GM23248 (cell line): Measurements from ENCODE around the gene CSNK2A1. TPM values are rescaled to one million over a fixed set of nuclear protein-coding genes. Genes with fewer than 3 reads are reported as not detected.

ENCODE experiments used
- DNase-seq: peaks from one replicate; pipeline ENCODE4 v3.0.0-alpha.2; 2015
- H2AFZ ChIP-seq: fragments of 200-600 bp; sonication (generic); 2 replicates; pipeline ENCODE4 v1.6.1; 2016; ENCODE audit warnings: antibody characterized with exemption
- H3F3A ChIP-seq: fragments of 200-600 bp; sonication (generic); 2 replicates; pipeline ENCODE4 v1.6.1; 2016; ENCODE audit warnings: mild to moderate bottlenecking, antibody characterized with exemption, mixed run types; ENCODE audit not compliant: insufficient read depth
- H3K27ac ChIP-seq: fragments of 200-600 bp; sonication (generic); 2 replicates; pipeline ENCODE4 v1.5.1; 2016; ENCODE audit warnings: mild to moderate bottlenecking
- H3K27me3 ChIP-seq: fragments of 200-600 bp; sonication (generic); replicated peaks from 2 replicates; pipeline ENCODE4 v1.6.1; 2016; ENCODE audit warnings: mild to moderate bottlenecking; ENCODE audit not compliant: insufficient read depth
- H3K36me3 ChIP-seq: fragments of 200-600 bp; sonication (generic); 2 replicates; pipeline ENCODE4 v1.6.1; 2016; ENCODE audit warnings: low read depth, mild to moderate bottlenecking
- H3K4me1 ChIP-seq: fragments of 200-600 bp; sonication (generic); 2 replicates; pipeline ENCODE4 v1.6.1; 2016; ENCODE audit warnings: mild to moderate bottlenecking; ENCODE audit not compliant: insufficient read depth
- H3K4me2 ChIP-seq: fragments of 200-600 bp; sonication (generic); one replicate; pipeline ENCODE4 v1.6.1; 2016; ENCODE audit warnings: mild to moderate bottlenecking; ENCODE audit not compliant: unreplicated experiment
- H3K4me3 ChIP-seq: fragments of 200-600 bp; sonication (generic); 2 replicates; pipeline ENCODE4 v1.5.1; 2016; ENCODE audit warnings: mild to moderate bottlenecking
- H3K79me2 ChIP-seq: fragments of 200-600 bp; sonication (generic); 2 replicates; pipeline ENCODE4 v1.6.1; 2016; ENCODE audit warnings: mild to moderate bottlenecking; ENCODE audit not compliant: insufficient read depth
- H3K9ac ChIP-seq: fragments of 200-600 bp; sonication (generic); 2 replicates; pipeline ENCODE4 v1.6.1; 2016; ENCODE audit warnings: mild to moderate bottlenecking
- H3K9me2 ChIP-seq: fragments of 200-600 bp; sonication (generic); 2 replicates; pipeline ENCODE4 v1.6.1; 2016; ENCODE audit warnings: mixed run types, mild to moderate bottlenecking, moderate library complexity; ENCODE audit not compliant: insufficient read depth
- H3K9me3 ChIP-seq: fragments of 200-600 bp; sonication (generic); one replicate; pipeline ENCODE4 v1.6.1; 2017; ENCODE audit warnings: low read depth
- H4K20me1 ChIP-seq: fragments of 200-600 bp; sonication (generic); 2 replicates; pipeline ENCODE4 v1.6.0; 2016; ENCODE audit not compliant: insufficient read depth
- EZH2 ChIP-seq: fragments of 200-600 bp; sonication (generic); IDR thresholded peaks from 2 replicates; pipeline ENCODE4 v1.6.1; 2018; ENCODE audit warnings: antibody characterized with exemption, mild to moderate bottlenecking; ENCODE audit not compliant: insufficient read depth, poor library complexity, severe bottlenecking
- EZH2phosphoT487 ChIP-seq: fragments of 200-600 bp; sonication (generic); IDR thresholded peaks from 2 replicates; pipeline ENCODE4 v1.6.1; 2018; ENCODE audit warnings: antibody characterized with exemption, moderate library complexity, mild to moderate bottlenecking, low read depth; ENCODE audit not compliant: insufficient read depth
- WGBS, 2 experiments: methylation state at CpG; one replicate each; pipeline ENCODE4 v1.1.6; 2015 to 2017; ENCODE audit warnings: low lambda C conversion rate in 2 of 2, low coverage in 1 of 2; ENCODE audit errors: missing lambda C conversion rate in 2 of 2; 5-methylcytosine and 5-hydroxymethylcytosine counted together
- in situ Hi-C: fragments of 300-500 bp; cut with MboI; formaldehyde crosslinking; loops from 2 replicates; pipeline ENCODE4 v1.15.0; 2020
- polyA plus RNA-seq: library from polyadenylated mRNA; unstranded; fragments of >200 nt; fragmentation: Nextera tagmentation; extraction: Ambion mirVana; gene quantifications from 2 replicates; pipeline ENCODE4 v1.2.1, GENCODE V29; 2016
- total RNA-seq: library from RNA; depleted of rRNA; stranded (reverse); fragments of >200 nt; shearing (Covaris generic); gene quantifications from 2 replicates; pipeline ENCODE4 v1.2.3, GENCODE V29; 2014

CSNK2A1 gene
- total and polyA plus RNA-seq, 2 experiments from 2014 or later: 69.0 to 98.8 TPM

DNA sequence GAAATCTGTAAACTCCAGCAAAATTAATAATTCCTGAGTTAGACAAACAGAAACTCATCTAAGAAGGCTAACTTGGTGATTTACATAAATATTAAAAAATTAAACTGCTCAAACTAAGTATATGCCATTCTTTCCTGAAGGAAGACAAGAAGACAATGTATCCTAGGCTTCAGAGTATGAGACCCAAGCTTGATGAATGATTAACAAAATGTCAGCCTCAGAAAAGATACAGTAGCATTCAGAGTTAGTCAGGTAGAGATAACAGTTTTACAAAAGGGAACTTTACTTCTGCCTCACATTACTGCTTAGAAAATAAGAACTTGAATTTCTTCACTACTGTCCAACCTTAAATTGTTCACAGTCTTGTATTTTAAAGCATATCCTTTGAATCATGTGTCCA is 12.0 kb downstream of the CSNK2A1 start:
- peaks cover 25% of the 10 kb centered on the region for H3F3A ChIP-seq
- H4K20me1 ChIP-seq: peaks cover 25% of the 10 kb centered on the region
- H3K4me1 ChIP-seq: peaks cover 17% of the 10 kb centered on the region
- DNase-seq: no peak
- no peak overlapping the region for H3K4me3 ChIP-seq
- no peak for TF ChIP-seq EZH2phosphoT487
- no peak for TF ChIP-seq EZH2
- peaks cover 13% of the 10 kb centered on the region; the same call in 1 of the 2 replicates for H3K36me3 ChIP-seq
- no peak overlapping the region for H3K4me2 ChIP-seq
- in situ Hi-C loops: no loop called here
- H3K79me2 ChIP-seq: peaks cover 100% of the 10 kb centered on the region
- H3K9ac ChIP-seq: no peak overlapping the region
- no peaks in the 10 kb centered on the region for H3K27me3 ChIP-seq
- no peak overlapping the region for H3K27ac ChIP-seq
- H2AFZ ChIP-seq: no peak overlapping the region
- no peaks in the 10 kb centered on the region for H3K9me2 ChIP-seq
- H3K9me3 ChIP-seq: no peaks in the 10 kb centered on the region

DNA sequence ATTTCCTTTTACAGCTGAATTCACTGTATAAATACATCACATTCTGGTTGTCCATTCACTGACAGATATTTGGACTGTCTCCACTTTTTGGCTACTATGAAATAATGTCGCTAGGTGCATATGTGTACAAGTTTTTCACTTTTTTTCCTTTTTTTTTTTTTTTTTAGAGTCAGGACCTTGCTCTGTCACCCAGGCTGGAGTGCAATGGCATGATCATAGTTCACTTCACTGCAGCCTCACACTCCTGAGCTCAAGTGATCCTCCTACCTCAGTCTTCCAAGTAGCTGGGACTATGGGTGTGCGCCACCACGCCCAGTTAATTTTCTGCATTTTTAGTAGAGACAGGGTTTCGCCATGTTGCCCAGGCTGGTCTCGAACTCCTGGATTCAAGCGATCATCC is 13.3 kb downstream of the CSNK2A1 start:
- Histone ChIP-seq H3K9ac (no peak overlapping the region), H3K4me1 (peaks cover 12% of the 10 kb centered on the region), H2AFZ (no peak overlapping the region), H3F3A (peaks cover 25% of the 10 kb centered on the region), H4K20me1 (peaks cover 16% of the 10 kb centered on the region; the same call in 1 of the 2 replicates), H3K79me2 (peaks cover 100% of the 10 kb centered on the region), H3K9me3 (no peaks in the 10 kb centered on the region), H3K4me2 (no peak overlapping the region), H3K9me2 (no peaks in the 10 kb centered on the region), H3K27me3 (no peaks in the 10 kb centered on the region), H3K4me3 (no peak overlapping the region), H3K36me3 (peaks cover 19% of the 10 kb centered on the region), H3K27ac (peak overlapping the region; percentile 87)
- no peak for TF ChIP-seq EZH2phosphoT487
- TF ChIP-seq EZH2: no peak
- DNase-seq: no peak
- in situ Hi-C loops: no loop called here
- 95 to 96% methylated on average over 6 of the region's 6 CpGs for WGBS, 2 experiments

DNA sequence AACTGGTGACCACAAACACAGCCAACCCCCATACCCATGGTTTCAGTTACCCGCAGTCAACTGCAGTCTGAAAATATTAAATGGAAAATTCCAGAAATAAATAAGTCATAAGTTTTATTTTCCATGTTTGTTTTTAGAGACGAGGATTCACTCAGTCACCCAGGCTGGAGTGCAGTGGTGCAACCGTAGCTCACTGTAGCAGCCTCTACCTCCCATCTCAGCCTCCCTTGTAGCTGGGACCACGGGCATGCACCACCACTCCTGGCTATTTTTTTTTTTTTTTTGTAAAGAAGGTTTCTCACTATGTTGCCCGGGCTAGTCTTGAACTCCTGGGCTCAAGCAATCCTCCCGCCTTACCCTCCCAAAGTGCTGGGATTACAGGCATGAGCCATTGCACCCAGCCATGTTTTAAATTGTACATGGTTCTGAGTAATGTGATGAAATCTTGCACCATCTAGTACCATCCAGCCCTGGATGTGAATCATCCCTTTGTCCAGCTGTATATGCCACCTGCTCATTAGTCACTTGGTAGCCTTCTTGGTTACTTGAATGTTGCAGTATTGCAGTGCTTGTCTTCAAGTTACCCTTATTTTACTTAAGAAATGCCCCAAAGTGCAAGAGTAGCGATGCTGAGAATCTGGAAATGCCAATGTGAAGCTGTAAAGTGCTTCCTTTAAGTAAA is 14.5 kb downstream of the CSNK2A1 start:
- Histone ChIP-seq H3K4me1 (peaks cover 12% of the 10 kb centered on the region), H3K27me3 (no peaks in the 10 kb centered on the region), H3K27ac (peak overlapping the region; percentile 87), H3K9me2 (no peaks in the 10 kb centered on the region), H3K9ac (peak overlapping the region; percentile 53), H3K36me3 (peaks cover 19% of the 10 kb centered on the region), H4K20me1 (peaks cover 12% of the 10 kb centered on the region; the same call in 1 of the 2 replicates), H3K9me3 (no peaks in the 10 kb centered on the region), H3K79me2 (peaks cover 100% of the 10 kb centered on the region), H3K4me3 (no peak overlapping the region), H3F3A (peaks cover 25% of the 10 kb centered on the region), H3K4me2 (peak overlapping the region; percentile 12), H2AFZ (no peak overlapping the region)
- in situ Hi-C loops: no loop called here
- 97 to 100% methylated on average over 7 of the region's 7 CpGs for WGBS, 2 experiments
- DNase-seq: peak; percentile 92
- no peak for TF ChIP-seq EZH2
- no peak for TF ChIP-seq EZH2phosphoT487

DNA sequence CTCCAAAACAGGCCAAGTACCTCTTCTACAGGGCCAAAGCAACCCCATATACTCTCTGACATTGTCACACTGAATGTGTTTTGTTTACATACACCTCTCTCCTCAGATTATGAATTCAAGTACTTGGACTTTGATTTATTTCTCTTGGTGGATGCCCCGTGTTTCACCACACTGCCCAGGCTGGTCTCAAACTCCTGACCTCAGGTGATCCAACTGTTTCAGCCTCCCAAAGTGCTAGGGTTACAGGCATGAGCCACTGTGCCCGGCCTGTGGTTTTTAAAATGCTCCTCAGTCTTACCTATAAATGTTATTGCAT is 16.1 kb downstream of the CSNK2A1 start:
- Histone ChIP-seq H3K4me1 (peaks cover 12% of the 10 kb centered on the region), H3K9ac (no peak overlapping the region), H3K4me2 (no peak overlapping the region), H2AFZ (no peak overlapping the region), H3K9me2 (no peaks in the 10 kb centered on the region), H3K9me3 (no peaks in the 10 kb centered on the region), H3K79me2 (peaks cover 100% of the 10 kb centered on the region), H3F3A (peaks cover 25% of the 10 kb centered on the region), H3K27me3 (no peaks in the 10 kb centered on the region), H3K4me3 (no peak overlapping the region), H4K20me1 (no peaks in the 10 kb centered on the region), H3K36me3 (peaks cover 27% of the 10 kb centered on the region), H3K27ac (no peak overlapping the region)
- 96 to 100% methylated on average over 2 of the region's 2 CpGs for WGBS, 2 experiments
- DNase-seq: no peak
- no peak for TF ChIP-seq EZH2
- TF ChIP-seq EZH2phosphoT487: no peak
- in situ Hi-C loops: no loop called here

DNA sequence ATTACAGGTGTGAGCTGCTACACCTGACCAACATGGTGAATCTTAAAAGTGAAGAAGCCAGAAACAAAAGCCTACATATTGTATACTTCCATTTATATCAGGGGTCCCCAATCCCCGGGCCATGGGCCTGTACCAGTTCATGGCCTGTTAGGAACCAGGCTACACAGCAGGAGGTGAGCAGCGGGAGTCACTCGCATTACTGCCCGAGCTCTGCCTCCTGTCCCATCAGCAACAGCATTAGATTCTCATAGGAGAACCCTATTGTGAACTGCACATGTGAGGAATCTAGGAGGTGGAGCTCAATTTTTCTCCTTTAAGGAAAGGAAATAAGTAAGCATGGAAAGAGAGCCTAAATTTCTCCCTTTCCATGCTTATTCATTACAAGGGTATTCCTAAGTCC is 21.7 kb downstream of the CSNK2A1 start:
- Histone ChIP-seq H3K9me3 (peaks cover 4% of the 10 kb centered on the region), H2AFZ (no peak overlapping the region), H3K27ac (no peak overlapping the region), H3K9me2 (no peaks in the 10 kb centered on the region), H3K79me2 (peaks cover 100% of the 10 kb centered on the region), H3K27me3 (no peaks in the 10 kb centered on the region), H3K4me3 (no peak overlapping the region), H3K36me3 (peaks cover 21% of the 10 kb centered on the region), H3K4me1 (peaks cover 6% of the 10 kb centered on the region), H3K4me2 (no peak overlapping the region), H3K9ac (no peak overlapping the region), H3F3A (peaks cover 16% of the 10 kb centered on the region; the same call in 1 of the 2 replicates), H4K20me1 (peaks cover 12% of the 10 kb centered on the region; the same call in 1 of the 2 replicates)
- in situ Hi-C loops: no loop called here
- WGBS, 2 experiments: 98 to 100% methylated on average over 4 of the region's 4 CpGs
- TF ChIP-seq EZH2phosphoT487: no peak
- DNase-seq: no peak
